Left renal pelvis (tissue), 4 donors: ENCODE results near the gene CER1. TPM values are rescaled to one million over a fixed set of nuclear protein-coding genes. Genes with fewer than 3 reads are reported as not detected.

Experiments
- DNase-seq, 4 donors: peaks; one replicate each; pipeline ENCODE4 v3.0.0-alpha.2; 2013; ENCODE audit warnings: low read depth in 4 of 4, low spot score in 3 of 4
- polyA plus RNA-seq, 4 donors: library from polyadenylated mRNA; unstranded; fragments of 120-200 nt; gene quantifications; one replicate each; pipeline ENCODE4 v1.2.1, GENCODE V29; 2013; ENCODE audit not compliant: insufficient read length in 4 of 4

CER1 gene, protein sequence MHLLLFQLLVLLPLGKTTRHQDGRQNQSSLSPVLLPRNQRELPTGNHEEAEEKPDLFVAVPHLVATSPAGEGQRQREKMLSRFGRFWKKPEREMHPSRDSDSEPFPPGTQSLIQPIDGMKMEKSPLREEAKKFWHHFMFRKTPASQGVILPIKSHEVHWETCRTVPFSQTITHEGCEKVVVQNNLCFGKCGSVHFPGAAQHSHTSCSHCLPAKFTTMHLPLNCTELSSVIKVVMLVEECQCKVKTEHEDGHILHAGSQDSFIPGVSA
- 1 to 10 TPM in 1 of 4 donors, under 1 TPM in 2, not detected in 1; 0.44 to 1.8 (median 0.98) TPM for polyA plus RNA-seq

GRCh38 chr9:14722391-14723035, at the start of gene CER1:
TSS of gene CER1 (minus strand) at chr9:14722733. CDS start at chr9:14722672, 61 bp downstream.
- DNase-seq = no peak

GRCh38 chr9:14770592-14770991, 48.1 kb upstream of the CER1 start:
- DNase-seq = no peak

GRCh38 chr9:14769230-14769571, 46.7 kb upstream of the CER1 start:
- DNase-seq = no peak

DNA sequence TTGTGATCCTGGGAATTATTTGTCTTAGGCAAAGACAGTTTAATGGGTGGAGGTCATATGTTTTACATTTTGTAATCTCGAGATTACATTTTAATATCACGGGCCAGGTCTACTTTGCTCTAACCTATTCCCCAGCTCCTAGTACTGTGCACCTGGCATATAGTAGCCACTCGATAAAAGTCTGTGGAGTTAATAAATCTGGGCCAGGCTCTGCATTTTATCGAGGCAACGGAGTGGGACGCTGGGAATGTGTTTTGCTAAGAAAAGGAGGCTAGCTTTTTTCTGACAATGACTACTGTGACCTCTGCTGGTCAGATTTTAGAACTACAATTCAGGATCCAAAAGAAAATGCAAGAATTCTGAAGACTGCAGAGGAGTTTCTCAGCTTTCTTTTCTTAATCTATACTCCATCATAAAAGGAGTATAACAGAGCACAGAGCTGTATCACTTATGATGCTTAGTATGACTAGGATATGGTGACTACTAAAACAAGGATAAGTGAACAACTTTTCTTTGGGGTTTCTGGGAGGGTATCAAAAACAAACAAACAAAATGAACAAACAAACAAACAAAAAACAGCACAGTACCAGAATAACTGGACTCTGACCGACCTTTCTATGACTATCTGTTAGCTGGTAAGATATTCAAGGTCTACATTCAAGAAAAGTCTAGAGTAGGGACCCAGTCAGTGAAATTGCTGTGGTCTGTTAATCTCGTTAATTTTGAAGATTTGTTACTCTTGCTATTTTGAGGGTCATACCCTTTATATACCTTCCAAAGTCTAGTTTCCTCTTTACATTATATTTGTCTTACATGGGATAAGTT, 46.1 kb upstream of the CER1 start:
- peak; percentile 8 to 45 (median 36) for DNase-seq

DNA sequence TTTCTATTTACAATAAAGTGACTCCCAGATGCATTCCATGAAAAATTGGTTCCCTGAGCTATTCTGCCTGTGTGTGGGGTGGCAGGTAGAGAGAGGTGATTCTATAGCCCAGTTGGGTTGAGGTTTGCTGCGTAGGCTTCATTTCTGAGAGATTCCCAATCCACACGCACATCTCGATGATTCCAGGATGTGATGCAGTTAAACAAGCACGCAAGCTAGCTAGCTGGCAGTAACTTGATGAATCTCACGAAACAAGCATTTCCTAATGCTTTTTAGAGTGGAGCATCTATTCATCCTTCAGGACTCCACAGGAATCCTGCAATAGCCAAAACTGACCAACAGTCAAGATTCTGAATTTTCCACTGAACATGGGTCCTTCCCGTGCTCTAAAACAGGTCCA, 43.8 kb upstream of the CER1 start:
- DNase-seq = no peak

- DNase-seq = no peak
Observed at GRCh38 chr9:14761584-14761983, 39.1 kb upstream of the CER1 start.

GRCh38 chr9:14760060-14760459, 37.5 kb upstream of the CER1 start:
- DNase-seq = no peak

- no peak for DNase-seq
Observed at GRCh38 chr9:14756291-14756690, 33.8 kb upstream of the CER1 start.

- DNase-seq = no peak
Observed at GRCh38 chr9:14752871-14753270, 30.3 kb upstream of the CER1 start.

- DNase-seq = peak in 2 of 4 donors; percentile 8 to 11
Observed at GRCh38 chr9:14752271-14752670, 29.7 kb upstream of the CER1 start.

DNA sequence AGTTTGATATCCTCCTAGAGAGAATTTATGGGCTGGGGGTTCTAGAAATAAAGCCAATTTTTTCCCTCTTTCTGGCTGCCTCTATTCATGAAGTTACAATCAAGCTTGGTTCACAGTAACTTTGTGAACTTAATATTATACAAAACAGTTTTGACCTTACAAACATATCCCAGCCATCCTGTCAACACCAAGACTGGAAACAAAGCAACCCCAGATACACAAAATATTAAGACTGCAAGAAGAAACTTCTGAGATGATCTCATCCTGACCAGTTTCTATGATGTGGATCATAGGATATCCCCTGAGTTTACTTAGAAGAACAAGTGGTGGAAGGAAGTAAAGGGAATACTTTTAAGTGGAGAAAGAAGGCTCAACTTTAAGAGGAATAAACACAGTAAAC, 28.3 kb upstream of the CER1 start:
- DNase-seq = no peak

- no peak for DNase-seq
Observed at GRCh38 chr9:14749741-14750211, 27.2 kb upstream of the CER1 start.

DNA sequence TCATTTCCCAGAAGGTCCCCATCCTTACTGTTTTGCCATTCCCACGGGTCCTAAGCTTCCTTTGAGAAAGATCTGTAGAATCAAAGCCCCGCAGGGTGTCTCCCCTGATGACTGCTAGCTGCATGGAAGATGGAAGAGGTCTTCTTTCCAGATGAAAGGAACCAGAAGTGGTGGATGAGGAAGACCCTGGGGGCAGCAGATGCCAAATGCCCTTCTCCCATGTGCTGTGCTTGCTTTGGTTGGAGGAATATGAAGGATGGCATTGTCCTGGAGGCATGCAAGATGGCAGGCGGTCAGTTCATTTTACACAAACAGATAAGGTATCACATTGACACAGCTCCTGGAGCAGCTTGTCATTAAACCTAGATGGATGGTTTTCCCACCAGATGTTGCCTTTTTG, 25.8 kb upstream of the CER1 start:
- no peak for DNase-seq

DNA sequence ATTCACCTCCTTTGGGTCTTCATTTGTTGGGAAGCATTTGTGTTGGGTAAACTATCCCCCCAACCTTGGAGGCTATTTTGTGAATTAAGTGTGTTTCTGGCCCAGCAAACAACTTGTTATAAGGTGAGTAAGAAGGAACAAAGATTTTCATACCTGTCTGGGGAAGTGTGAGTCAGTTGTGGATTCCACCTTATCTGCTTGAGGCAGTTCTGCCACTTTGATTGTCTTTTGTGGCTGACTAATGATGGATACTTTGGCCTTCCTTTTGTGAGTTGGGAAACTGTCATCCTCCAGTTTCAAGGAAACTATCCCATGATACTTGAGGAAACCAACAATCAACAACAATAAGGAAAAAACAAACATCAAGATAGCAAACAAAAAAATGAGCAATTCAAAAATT, 24.6 kb upstream of the CER1 start:
- no peak for DNase-seq

DNA sequence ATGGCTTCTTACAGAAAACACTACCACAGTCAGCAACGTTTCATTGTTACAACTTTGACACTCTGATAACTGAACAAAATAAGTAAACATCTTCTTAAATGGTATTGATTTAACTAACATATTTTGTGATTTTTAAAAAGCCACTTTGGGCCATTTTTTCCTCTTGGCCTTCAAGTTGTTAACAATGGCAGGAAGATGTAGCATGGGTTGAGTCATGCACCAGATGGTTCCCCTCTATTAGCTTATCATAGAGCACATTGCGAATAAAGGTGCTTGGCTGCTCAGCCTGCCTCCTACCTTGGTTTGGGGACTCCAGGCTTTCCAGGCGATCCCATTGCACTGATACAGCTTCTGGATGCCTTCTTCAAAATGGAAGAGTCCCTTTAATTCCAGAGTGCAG, 24.1 kb upstream of the CER1 start:
- DNase-seq = no peak

DNA sequence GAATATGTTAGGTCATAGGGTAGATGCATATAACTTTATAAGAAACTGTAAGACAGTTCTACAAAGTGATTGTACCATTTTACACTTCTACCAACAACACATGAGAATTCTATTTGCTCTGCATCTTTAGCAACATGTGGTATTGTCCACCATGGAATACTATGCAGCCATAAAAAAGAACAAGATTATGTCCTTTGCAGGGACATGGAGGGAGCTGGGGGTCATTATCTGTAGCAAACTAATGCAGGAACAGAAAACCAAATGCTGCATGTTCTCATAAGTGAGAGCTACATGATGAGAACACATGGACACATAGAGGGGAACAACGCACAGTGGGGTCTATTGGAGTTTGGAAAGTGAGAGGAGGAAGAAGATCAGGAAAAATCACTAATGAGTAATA, 22.2 kb upstream of the CER1 start:
- no peak for DNase-seq

DNA sequence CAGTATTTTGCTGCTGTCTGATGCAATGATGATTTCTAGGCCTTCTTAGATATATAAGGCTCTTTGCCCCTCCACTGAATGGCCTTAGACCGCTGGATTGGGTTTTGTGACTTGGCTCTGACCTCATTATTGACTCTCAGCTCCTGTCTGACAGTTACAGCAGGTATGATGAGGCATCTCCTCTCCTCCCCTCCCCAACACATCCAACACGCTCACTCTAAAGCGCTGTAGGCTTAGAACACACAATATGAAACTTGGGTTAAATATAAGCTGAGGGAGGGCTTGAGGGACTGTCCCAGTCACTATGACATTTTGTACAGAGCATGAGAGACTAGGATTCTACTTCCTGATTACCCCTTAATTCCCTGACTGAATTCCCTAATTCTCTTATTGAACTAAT, 18.8 kb upstream of the CER1 start:
- DNase-seq = no peak

DNA sequence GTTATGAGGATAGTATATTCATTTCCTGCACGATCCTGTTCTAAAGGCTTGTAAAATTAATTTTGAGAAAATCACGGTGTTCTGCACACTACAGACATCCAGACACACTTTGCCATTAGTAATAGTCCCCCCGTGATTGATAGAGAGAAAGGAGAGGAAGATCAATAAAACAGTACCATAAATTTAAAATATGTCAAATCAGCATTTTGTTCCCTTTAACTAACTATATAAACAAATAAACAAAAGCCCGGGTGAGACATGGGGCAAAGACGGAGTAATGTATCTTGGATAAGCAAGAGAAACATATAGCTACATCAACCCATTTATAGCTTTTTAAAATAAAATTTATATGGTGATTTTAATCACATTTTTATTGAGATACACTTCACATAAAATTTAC, 10.6 kb upstream of the CER1 start:
- no peak for DNase-seq

GRCh38 chr9:14731294-14731981, 8.9 kb upstream of the CER1 start:
- DNase-seq = no peak

GRCh38 chr9:14730461-14730898, 7.9 kb upstream of the CER1 start:
- no peak for DNase-seq

DNA sequence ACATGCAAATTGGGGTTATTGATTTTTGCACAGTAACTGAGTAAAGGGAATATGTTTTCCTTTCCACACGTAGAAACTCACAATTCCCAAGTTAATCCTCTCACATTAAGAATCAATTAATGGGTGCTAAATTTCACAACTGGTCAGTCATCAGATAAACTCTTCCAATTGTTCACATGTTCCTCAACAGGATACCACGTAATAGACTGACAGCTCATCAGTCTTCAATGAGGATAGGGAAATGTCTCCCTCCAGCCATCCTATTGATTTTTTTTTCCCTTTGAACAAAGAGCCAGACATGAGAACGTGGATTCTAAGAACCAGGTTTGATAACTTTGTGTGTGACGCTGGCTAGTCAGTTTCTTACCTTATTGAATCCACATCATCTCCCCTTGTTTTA, 768 bp upstream of the CER1 start:
- no peak for DNase-seq
